IPS-NIHi11 (cell line): Measurements from ENCODE around the gene GPBAR1.
"Not testable (repeated sequence)": the region's sequence is repeated elsewhere in the genome, so short reads cannot be mapped to it uniquely, and the experiment has no call there.

Experiments used
- DNase-seq: peaks from one replicate; pipeline ENCODE4 v3.0.0; 2012; ENCODE audit warnings: mixed read lengths, low spot score

The GPBAR1 gene

DNA sequence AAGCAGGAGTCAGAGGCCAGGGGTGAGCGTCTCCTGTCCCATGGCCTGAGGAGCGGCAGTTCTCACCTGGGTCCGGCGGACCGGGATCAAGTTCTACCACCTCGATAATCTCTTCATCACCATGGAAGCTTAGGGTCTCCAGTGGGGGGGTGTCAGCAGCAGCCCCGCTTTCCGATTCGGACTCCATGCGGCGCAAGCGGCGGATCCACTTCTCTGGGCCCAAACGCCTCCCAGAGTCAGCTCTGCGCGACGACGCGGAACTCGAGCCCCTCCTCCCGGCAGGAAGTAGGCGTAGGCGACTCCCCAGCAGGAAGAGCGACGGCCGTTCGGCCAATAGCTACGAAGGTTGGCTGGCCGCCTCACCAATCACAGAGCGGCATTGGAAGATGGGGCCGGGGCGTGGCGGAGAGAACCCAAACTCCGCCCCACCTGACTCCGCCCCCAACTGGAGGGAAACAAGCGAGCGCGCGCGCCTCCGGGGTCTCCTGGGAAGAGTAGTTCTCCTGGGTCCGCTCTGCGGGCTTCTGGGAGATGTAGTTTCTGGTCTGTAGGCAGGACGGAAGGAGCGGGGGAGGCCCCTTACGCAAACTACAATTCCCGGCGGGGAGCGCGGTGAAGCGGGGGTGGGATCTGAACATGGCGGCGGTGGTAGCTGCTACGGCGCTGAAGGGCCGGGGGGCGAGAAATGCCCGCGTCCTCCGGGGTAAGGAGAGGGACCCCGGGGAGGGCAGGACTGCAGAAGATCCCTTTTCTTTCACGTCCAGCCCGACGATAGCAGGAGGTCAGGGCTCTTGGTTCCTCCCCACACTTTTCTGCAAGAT is 9.3 kb downstream of the GPBAR1 start, which contains the start of the genes AAMP and PNKD:
AAMP (minus strand) TSS at position 238 of the 821 bp plus-strand sequence; CDS start at position 187, 51 bp downstream.
PNKD (plus strand) TSS at position 620 of the 821 bp plus-strand sequence; CDS start at position 637, 17 bp downstream.
- DNase-seq: peak; percentile 97

DNA sequence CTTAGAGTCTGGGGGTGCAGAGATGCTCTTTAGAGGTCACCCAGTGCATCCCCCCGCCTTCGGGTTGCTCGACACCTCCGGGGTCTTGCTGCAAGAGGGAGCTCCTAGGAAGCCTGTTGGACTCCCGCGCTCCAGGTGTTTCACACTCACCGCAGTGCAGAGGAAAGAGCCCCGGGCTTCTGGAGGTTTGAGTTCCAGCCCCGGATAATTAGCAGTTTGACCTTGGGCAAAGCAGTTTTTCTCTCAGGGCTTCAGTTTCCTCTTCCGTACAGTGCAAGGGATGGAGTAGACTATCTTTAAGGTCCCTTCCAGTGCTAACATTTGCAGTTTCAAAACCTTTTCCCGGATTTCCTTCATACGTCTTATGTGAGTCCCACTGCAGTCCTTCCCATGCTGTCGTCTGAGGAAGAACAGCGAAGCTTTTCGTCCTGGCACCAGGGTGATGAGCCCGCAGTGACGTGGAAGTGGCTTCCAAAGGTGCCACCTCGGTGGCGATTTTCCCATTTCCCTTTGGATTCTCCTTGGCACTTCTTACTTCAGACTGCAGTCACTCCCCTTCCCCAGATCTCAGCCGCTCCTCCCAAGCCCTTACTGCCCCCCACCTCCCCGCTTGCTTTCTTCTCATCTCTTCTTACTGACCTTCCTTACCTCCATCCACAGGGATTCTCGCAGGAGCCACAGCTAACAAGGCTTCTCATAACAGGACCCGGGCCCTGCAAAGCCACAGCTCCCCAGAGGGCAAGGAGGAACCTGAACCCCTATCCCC is 10.1 kb downstream of the GPBAR1 start:
- DNase-seq: no peak

DNA sequence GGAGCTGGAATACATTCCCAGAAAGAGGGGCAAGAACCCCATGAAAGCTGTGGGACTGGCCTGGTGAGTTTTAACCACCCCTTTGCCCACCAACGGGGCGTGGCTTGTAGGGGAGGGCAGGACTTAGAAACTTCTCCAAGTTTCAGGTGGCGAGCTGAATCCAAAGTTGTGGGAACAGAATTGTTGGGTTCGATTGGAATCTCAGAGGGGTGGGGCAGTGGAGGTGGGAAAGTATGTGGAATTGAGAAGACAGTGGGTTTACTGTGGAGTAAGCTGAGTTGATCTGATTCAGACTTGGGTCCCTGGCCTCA is 10.6 kb downstream of the GPBAR1 start:
- no peak for DNase-seq

DNA sequence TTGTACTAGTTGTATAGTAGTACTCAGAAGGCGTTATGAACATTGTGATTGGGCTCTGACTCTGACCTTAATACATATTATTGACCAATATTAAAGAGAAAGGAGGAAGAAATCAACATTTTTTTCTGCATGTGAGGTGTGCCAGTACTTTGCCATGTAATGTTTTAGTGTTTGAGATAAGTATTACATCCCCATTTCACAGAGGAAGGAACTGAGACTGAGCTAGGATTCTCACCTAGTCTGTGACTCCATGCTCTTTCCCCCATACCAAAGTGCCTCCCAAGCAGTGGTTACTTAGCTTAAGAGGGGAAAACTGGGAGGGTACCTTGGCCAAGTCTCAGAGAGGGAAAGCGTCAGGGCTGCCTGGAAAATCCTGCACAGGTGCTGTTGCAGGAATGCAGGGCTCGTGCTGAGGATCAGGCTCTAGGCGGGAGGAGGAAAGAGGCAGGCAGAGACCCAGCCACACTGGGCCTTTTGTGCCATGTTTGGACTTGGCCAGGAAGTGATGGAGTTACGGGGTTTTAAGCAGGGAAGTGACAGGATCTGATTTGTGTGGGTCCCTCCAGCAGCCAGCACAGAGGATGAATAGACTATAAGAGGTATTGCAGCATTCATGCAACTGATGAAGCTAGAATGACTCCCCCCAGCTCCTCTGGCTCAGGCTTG is 11.2 kb downstream of the GPBAR1 start:
- DNase-seq: no peak

DNA sequence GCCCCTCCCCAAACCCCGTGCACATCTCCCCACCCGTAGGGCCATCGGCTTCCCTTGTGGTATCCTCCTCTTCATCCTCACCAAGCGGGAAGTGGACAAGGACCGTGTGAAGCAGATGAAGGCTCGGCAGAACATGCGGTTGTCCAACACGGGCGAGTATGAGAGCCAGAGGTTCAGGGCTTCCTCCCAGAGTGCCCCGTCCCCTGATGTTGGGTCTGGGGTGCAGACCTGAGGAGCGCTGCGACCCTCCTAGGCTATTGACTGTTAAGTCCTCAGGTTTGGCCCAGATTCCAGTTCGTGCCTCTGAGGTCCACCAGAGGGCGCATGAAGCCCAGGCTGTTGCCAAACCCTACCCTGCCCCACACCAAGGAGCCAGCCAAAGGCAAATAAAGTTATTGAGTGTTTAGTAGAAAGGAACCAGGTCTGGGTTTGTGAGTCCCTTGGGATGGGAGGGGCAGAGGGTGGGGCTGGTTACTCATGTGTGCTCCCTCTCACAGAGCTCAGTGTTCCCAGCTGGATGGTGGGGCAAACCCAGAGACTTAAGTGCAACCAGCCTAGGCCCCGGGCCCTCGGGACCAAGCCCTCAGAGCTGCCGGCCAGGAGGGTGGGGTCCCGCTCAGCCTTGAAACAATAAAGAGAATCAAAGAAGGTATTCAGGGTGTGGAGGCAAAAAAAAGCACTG is 11.9 kb downstream of the GPBAR1 start:
- DNase-seq: peak; percentile 81

DNA sequence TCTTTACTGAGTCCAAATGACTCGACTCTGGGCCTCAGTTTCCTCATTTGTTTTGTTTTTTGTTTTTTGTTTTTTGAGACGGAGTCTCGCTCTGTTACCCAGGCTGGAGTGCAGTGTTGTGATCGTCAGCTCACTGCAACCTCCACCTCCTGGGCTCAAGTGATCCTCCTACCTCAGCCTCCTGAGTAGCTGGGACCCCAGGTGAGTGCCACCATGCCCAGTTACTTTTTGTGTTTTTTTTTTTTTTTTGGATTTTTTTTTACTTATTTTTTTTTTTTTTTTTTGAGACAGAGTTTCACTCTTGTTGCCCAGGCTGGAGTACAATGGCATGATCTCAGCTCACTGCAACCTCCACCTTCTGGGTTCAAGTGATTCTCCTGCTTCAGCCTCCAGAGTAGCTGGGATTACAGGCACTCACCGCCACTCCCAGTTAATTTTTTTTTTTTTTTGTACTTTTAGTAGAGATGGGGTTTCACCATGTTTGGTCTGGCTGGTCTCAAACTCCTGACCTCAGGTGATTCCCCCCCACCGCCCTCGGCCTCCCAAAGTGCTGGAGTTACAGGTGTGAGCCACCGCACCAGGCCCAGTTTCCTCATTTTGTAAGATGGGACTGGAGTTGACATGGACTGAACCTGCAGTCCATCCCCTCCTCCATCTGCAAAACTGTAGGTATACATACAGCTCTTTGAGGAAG is 12.5 kb downstream of the GPBAR1 start:
- DNase-seq: not testable (repeated sequence)

DNA sequence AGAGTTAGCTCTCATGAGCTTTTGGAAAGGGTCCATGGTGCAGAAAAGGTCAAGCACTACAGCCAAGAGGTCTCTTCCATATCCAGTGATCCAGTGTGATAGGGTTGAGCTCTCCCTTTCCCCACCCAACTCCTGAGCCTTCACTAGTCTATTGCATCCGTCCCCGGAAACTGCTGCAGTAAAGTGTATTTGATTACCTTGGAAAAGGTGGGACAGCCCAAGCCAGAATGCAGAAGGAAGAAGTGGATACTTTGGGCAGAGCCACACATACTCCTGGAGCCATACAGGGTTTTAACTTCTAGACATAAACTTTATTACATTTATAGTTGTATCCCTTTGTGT is 13.1 kb downstream of the GPBAR1 start:
- no peak for DNase-seq

DNA sequence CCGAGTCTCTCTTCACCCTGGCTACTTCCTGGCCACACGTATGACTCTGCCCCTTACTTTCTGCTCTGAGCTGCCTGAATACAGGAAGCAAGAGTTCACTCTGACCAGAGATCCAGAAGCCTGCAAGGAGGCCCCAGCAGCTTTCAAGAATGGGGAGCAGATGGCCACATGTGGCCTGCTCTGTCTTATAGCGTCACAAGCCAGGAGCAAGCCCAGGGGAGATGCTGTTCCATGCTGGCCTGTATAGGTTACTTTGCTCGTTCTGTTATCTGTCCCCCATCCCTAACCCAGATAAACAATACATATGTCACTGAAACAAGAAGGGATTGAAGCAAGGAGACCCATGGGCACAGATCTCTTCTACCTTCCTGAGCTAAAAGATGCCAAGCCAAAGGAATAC is 13.8 kb downstream of the GPBAR1 start:
- no peak for DNase-seq

DNA sequence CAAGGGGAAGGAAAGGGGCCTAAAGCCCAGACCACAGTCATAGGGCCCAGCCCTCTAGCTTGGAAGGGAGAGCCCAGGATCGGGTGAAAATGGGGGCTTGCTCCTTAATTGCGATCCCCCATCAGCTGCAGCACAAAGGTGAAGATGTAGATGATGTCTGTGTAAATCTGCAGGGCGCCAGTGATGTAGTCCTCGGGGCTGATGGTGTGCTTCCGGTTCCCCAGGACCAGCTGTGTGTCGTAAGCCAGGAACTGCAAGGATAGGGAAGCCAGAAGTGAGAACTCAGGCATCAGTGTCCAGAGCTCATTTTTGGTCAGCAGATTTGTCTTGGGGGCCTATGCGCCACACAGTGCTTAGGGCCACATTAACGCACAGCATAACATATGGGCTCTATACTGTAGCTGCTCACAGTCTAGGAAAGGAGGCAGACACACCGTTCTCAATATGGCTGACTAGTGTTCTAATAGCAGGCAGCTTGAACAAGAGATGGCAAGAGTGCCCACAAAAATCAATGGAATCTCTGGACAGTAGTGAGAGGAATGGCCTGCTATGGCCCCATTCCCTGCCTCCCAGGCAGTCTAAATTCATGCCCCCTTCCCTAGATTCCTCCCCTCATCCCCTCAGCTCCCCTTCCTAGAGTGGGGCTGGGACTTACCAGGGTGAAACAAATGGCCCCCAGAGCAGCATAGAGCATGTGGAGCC is 14.7 kb downstream of the GPBAR1 start:
- no peak for DNase-seq

DNA sequence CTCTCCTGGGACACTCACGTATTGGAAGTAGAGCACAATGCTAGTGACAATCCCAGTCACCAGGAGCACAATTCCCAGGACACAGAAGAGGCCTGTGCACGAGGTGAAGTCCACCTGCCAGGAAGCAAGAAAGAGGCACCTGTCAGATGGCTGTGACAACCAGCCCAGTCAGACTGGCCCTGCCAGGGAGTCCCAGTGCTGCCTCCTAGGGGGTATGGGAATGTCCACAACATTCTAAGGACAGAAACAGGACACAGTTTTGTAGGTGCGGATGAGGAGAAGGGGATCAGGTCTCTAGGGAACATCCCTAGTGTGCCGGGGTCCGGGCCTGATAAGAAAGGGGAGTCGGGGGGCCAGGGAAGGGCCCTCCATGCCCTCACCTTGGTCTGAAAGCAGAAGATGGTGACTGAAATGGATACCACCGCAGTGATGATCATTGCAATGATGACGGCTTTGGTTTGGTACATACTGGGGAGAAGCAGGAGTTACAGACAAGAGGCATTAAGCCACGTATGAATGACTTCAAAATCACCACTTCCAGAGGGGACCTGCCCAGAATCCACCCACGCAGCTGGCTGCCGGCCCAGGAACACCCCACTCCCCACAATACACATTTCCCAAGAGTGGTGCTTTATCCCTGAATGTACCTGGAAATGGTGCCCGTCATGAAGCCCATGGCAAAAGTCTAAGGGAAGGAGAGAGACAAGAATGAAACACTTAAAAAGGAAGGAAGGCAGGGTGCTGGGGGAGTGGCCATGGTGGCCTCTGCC is 16.4 kb downstream of the GPBAR1 start:
- DNase-seq: no peak

DNA sequence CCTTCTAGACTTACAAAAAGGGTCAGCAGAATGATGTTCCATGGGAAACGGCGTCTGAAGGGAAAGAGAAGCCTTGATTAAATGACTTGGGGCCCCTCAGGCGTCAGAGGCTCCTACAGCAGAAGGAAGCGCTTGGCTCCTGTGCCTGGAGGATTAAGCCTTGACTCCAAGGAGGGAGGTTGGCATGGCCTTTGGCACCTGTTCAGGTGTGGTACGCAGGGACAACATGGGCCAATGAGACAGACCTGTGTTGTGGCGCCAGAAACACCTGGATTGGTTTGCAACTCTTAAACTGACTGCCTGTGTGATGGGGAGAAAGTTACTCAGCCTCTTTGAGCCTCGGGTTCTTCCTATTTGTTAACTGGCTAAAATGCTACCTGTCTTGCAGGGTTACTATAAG is 17.1 kb downstream of the GPBAR1 start:
- DNase-seq: no peak

DNA sequence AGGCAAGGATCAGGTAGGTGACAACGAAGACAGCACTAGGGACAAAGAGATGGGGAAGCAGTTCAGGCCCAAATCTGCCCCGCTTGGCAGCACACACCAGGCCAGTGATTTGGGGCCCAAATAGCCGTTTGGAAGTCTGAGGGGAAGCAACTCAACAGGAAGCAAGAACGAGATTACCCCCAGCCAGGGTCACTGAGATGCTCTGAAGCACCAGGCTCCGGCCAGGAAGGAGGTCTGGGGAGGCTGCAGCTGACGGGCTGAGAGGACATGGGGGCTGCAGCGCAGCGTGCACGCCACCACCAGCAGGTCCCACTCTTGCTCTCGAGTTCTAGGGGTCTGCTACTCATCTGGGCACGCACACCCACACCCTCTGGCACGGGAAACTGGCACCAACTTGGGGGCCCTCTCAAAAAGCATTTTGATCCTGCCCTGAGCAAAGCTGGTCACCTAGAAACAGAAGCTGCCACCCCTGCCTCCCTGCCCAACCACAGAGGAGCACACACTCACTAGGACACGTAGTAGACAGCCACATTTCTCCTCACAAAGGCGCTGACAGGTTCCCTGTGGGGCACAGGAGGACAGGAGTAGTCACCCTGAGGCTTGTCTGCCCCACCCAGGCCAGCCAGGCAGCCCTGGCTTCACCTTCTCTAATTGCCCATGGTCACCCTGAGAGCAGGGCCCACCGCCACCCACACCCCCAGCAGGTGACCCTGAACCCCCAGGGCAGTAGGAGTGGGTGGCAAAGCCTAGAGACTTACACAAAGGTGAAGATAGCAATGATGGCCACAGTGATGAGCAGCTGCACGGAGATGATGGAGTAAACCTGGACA is 17.9 kb downstream of the GPBAR1 start:
- DNase-seq: no peak

DNA sequence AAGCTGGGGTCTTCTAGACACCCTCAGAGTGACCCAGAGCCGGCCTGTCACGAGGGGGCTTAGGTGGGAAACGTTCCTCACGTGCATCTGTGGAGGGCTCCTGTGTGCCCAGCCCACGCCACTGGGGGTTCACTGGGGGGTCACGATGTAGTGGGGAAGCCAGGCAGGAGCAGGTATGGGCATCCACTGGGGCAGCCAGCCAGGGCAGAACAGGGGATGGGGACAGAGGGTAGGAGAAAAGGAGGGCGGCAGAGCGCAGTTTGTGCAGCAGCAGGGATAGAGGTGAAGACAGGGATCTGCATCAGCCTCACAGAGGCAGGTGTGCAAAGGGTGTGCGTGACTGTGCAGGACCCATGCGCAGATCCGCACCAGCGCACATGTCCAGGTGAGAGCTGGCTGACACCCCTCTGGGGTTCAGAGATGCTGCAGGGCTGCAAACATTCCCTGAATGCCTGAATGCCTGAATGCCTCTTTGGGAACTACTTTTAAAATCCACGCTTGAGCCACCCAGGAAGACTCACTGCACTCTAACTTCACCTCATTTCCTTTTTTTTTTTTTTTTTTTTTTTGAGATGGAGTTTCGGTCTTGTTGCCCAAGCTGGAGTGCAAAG is 19.6 kb downstream of the GPBAR1 start:
- no peak for DNase-seq

DNA sequence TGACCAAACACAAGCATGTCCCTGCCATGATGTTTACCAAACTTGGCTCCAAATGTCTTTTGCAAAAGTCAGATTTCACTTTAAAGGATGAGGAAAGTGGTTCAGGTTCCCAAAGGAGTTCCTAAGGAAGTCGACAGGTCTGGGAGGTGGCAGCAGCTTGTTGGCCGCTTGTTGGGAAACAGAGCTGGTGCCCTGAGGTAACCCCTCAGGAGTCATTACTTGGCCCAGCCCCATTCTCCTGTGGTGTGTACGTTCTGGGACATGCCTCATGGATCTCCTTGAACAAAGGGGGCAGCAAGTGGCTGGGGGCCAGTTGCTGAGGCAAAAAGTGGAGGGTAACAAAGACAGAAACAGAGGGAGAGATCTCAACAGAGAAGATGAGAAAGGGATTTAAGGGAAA is 20.6 kb downstream of the GPBAR1 start:
- DNase-seq: no peak

DNA sequence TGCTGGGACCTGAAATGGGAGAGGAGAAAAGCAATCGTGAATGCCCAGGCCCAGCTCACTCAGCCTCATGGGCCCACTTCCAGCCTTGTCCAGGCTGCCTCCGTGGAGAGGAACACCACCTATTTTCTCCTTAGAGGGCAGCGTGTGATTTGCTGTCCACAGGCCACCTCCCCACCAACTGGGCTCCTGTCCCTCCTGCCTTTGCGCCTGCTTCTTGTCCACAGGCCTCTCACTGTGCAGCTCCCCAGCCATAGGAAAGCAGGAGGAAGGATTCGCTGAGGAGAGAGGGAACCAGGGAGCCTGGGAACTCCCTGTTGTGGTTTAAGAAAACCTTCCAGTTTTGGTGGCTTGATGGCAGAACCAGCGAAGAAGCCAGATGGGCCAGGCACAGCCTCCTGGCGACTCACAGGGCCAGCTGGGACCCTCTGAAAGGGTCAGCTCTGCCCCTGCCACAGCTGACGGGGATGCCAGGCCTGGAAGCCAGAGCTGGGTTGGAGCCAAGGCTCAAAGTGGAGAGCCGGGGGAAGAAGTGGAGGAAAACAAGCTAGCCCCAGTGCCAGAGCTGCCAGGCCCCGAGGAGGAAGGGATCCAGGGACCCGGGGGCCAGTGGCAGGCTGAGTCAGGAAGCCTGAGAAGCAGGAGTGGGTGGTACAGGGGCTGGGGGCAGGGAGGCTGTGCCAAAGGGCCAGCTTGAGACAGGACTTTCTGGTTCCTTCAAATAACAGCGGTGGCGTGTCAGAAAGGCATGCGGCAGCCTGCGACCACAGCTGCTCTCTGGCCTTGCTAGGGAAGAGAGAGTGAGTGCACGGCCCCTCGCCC is 21.6 kb downstream of the GPBAR1 start:
- no peak for DNase-seq

DNA sequence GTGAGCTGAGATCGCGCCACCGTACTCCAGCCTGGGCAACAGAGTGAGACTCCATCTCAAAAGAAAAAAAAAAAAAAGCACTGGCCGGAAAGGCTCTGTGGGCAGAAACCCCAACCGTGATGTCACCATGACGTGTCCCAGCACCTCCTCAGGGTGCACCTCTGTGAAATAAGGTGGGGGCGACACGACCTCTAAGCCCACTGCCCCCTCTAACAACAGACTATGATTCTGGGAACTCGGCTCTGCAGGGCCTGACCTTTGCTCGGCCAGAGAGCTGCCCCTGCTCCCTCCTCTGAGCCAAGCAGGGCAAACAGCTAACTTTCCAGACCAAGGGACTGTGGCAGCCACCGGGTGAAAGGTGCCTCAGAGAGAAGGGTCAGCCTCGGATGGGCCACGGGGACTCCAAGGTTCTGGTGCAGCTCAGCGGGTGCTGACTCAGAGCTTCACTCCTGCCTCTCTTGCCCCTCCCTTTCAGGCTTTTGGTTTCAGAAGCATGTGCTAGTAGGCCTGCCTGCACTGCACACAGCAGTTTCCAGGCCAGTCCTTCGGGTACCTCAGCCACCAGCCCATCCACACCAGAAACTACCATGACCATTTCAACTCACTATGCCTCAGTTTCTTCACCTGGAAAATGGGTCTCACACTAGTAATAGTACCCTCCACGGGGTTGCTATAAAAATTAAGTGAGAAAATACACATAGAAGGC is 23.4 kb downstream of the GPBAR1 start:
- no peak for DNase-seq

DNA sequence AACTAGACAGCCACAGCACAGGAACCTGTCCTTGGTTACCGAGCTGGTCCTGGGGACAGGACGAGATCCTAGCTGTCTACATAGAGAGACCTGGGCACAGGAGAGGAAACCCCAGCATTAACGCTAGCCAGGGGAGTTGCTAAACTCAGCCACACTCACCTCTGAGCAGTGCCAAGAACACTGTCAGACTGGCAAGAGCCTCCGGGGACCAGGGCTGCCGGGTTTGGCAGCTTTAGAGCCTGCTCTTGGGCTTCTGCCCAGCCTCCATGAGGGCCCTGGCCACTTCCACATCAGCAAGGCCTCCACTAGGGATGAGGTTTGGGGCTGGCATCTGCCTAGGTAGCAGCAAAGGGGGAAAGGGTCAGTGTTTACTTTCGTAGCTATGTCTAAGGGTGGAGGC is 24.8 kb downstream of the GPBAR1 start:
- DNase-seq: no peak
